Esophagus muscularis mucosa (tissue), 4 donors: ENCODE data around the gene TEKT4. TPM values are rescaled to one million over a fixed set of nuclear protein-coding genes. Genes with fewer than 3 reads are reported as not detected.

ENCODE experiments used
- DNase-seq: peaks from one replicate; pipeline ENCODE4 v3.0.0-alpha.2; 2017; ENCODE audit errors: extremely low spot score
- H3K27ac ChIP-seq, 4 donors: fragments of 200-600 bp; sonication (generic); replicated peaks in 1 of 4; 1 replicate in 3 of 4; 2 replicates in 1 of 4; pipeline ENCODE4 v1.5.1; 2016 to 2019; ENCODE audit warnings: mild to moderate bottlenecking in 1 of 4
- H3K27me3 ChIP-seq, 4 donors: fragments of 200-600 bp; sonication (generic); one replicate each; pipeline versions ENCODE4 v1.5.1 to v1.6.0; 2016 to 2019
- H3K36me3 ChIP-seq, 4 donors: fragments of 200-600 bp; sonication (generic); one replicate each; pipeline ENCODE4 v1.5.1; 2016 to 2019
- H3K4me1 ChIP-seq, 4 donors: fragments of 200-600 bp; sonication (generic); one replicate each; pipeline ENCODE4 v1.5.1; 2016 to 2019
- H3K4me3 ChIP-seq, 4 donors: fragments of 200-600 bp; sonication (generic); 1 replicate in 2 of 4; 2 replicates in 2 of 4; pipeline ENCODE4 v1.5.1; 2016 to 2019; ENCODE audit warnings: mild to moderate bottlenecking in 4 of 4, moderate library complexity in 1 of 4
- H3K9me3 ChIP-seq, 4 donors: fragments of 200-600 bp; sonication (generic); 1 replicate in 3 of 4; 2 replicates in 1 of 4; pipeline ENCODE4 v1.5.1; 2016 to 2019
- EP300 ChIP-seq: sonication (generic); formaldehyde crosslinking; IDR thresholded peaks from one replicate; pipeline ENCODE4 v1.6.1; 2017; ENCODE audit warnings: antibody characterized with exemption
- POLR2A ChIP-seq: fragments of 450-650 bp; IDR thresholded peaks from one replicate; pipeline ENCODE4 v1.6.1; 2017; ENCODE audit warnings: antibody characterized with exemption, moderate library complexity, mild to moderate bottlenecking, low read depth
- POLR2AphosphoS5 ChIP-seq, 2 donors: sonication (generic); formaldehyde crosslinking; IDR thresholded peaks; one replicate each; pipeline ENCODE4 v1.6.1; 2017; ENCODE audit warnings: antibody characterized with exemption in 2 of 2
- WGBS: methylation state at CpG from one replicate; pipeline ENCODE4 v1.1.5; 2018; 5-methylcytosine and 5-hydroxymethylcytosine counted together
- intact Hi-C: fragments of 100-400 bp; cut with DNase I; formaldehyde crosslinking; loops from one replicate; pipeline ENCODE4 v1.15.1; 2023
- total RNA-seq, 4 donors: library from RNA; depleted of rRNA; stranded (reverse); fragments of >200 nt; gene quantifications; one replicate each; pipeline versions ENCODE4 v1.1.0 to v1.2.1, GENCODE V29; 2016
- TF ChIP-seq, protein P1 (sequence below), 3 experiments: fragments of 200-600 bp in 2 of 3; fragments of 450-650 bp in 1 of 3; sonication (generic) in 2 of 3; IDR thresholded peaks; one replicate each; pipeline ENCODE4 v1.5.1; 2017 to 2019; ENCODE audit warnings: antibody characterized with exemption in 3 of 3, mild to moderate bottlenecking in 2 of 3, moderate library complexity in 1 of 3

Gene TEKT4
- total RNA-seq, 4 donors from 2014 or later = 0.19 TPM; not detected in 3

DNA sequence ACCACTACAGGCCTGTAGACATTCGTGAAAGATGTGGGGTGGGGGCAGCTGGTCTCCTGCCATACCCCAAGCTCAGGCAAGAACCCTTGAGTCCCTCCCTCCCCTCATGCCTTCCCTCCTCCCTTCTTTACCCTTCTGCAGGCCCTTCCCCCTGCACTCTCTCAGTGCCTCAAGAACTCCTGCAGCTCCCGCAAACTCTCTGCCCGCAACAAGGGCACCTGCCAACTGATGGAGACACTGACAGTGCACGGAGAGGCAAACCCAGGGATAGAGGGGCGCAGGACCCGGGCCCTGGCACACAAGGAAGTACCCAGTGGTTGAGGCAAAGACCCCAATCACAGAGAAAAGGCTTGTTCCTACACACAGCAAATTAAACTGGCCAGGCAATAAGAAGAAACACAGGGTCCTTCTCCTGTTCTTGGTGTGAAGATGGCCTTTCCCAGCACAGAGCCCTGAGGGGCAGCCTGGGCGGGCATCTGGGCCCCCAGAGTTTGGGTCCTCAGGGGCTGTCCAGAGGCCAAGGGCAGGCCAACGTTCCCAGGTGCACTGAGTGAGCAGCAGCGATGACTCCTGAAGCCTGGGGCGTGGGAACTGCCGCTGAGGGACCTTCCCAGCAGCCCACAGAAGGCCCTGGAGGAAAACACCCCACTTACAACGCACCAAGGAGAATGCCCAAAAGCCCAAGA, 1.6 kb downstream of the TEKT4 start:
- intact Hi-C loops = no loop called here
- Histone ChIP-seq H3K4me1 (peaks cover 0 to 13% (median 6%) of the 10 kb centered on the region in 4 donors), H3K27me3 (peaks cover 0 to 73% (median 0%) of the 10 kb centered on the region in 4 donors), H3K36me3 (no peaks in the 10 kb centered on the region), H3K9me3 (no peaks in the 10 kb centered on the region), H3K27ac (no peak overlapping the region), H3K4me3 (no peak overlapping the region)
- no peak for DNase-seq
- 74% methylated on average over 9 of the region's 12 CpGs for WGBS
- TF ChIP-seq POLR2AphosphoS5 (IDR thresholded peaks at IDR 0.05) (no peak), EP300 (no peak), POLR2A (no peak)
- TF ChIP-seq, protein P1, sequence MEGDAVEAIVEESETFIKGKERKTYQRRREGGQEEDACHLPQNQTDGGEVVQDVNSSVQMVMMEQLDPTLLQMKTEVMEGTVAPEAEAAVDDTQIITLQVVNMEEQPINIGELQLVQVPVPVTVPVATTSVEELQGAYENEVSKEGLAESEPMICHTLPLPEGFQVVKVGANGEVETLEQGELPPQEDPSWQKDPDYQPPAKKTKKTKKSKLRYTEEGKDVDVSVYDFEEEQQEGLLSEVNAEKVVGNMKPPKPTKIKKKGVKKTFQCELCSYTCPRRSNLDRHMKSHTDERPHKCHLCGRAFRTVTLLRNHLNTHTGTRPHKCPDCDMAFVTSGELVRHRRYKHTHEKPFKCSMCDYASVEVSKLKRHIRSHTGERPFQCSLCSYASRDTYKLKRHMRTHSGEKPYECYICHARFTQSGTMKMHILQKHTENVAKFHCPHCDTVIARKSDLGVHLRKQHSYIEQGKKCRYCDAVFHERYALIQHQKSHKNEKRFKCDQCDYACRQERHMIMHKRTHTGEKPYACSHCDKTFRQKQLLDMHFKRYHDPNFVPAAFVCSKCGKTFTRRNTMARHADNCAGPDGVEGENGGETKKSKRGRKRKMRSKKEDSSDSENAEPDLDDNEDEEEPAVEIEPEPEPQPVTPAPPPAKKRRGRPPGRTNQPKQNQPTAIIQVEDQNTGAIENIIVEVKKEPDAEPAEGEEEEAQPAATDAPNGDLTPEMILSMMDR (IDR thresholded peaks at IDR 0.05) = no peak

DNA sequence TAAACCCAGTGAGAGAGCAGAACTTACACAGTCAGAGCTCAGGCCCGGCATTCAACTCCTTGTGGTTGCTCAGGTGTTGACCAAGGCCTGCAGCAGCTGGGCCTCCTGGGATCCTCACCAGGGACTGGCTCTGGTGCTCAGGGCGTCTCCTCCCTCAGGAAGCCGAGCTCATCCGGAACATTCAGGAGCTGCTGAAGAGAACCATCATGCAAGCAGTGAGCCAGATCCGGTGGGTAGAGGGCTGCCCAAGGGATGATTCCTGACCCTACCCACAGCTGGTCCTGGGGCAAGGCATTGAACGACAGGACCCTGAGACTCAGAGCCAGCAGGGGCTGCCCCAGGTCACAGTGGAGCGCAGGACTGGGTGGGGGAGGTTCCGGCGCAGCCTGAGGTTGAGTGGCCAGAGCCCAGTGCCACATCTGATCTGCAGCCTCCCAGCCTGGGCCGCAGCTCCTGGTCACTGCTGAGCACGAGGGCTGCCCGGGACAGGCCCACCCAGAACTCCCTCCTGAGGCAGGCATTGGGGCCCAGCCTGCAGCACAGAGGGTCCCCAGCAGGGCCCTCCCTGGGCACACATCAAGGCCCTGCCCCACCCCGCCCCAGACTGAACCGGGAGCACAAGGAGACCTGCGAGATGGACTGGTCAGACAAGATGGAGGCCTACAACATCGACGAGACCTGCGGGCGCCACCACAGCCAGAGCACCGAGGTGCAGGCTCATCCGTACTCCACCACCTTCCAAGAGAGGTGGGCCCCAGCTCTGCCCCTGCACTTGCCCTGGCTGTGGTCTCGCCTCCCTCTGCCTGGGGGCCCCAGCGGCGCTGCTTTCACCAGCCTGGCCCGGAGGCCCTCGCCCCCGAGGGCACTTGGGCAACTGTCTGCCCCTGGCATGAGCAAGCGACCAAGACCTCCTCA, 2.4 kb downstream of the TEKT4 start:
- DNase-seq = no peak
- no peaks in the 10 kb centered on the region for H3K9me3 ChIP-seq
- H3K4me1 ChIP-seq = peaks cover 0 to 13% (median 6%) of the 10 kb centered on the region in 4 donors
- H3K27ac ChIP-seq = no peak overlapping the region
- no peak overlapping the region for H3K4me3 ChIP-seq
- WGBS = 74% methylated on average over 6 of the region's 28 CpGs
- intact Hi-C loops = no loop called here
- no peaks in the 10 kb centered on the region for H3K36me3 ChIP-seq
- H3K27me3 ChIP-seq = peaks cover 0 to 78% (median 0%) of the 10 kb centered on the region in 4 donors
- no peak for TF ChIP-seq POLR2A
- no peak for TF ChIP-seq POLR2AphosphoS5 (IDR thresholded peaks at IDR 0.05)
- no peak for TF ChIP-seq EP300
- TF ChIP-seq, protein P1 (IDR thresholded peaks at IDR 0.05) = no peak

DNA sequence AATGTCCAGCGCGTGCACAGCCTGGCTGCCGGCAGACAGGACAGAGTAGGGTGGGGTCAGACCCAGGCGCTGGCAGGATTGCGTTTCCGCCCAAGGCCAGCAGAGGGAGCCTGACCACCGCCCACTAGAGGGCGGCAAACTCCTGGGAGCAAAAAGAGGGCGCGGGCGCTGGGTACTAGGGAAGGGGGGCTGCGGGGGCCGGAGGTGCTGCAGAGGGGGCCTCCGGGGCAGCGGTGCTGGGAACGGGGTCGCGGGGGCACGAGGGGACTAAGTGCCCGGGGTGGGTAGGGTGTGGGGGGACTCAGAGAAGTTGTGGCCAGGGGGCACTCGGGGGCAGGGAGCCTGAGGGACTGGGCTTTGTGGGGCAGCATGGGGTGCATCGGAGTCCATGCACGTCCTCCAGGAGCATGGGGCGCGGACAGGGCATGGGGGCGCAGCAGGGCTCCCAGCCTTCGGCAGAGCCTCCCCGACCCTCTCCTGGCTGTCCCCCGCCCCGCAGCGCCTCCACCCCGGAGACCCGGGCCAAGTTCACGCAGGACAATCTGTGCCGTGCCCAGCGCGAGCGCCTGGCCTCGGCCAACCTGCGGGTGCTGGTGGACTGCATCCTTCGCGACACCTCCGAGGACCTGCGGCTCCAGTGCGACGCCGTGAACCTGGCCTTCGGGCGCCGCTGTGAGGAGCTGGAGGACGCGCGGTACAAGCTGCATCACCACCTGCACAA, 3.2 kb downstream of the TEKT4 start:
- no peak overlapping the region for H3K27ac ChIP-seq
- DNase-seq = no peak
- 48% methylated on average over 23 of the region's 53 CpGs for WGBS

DNA sequence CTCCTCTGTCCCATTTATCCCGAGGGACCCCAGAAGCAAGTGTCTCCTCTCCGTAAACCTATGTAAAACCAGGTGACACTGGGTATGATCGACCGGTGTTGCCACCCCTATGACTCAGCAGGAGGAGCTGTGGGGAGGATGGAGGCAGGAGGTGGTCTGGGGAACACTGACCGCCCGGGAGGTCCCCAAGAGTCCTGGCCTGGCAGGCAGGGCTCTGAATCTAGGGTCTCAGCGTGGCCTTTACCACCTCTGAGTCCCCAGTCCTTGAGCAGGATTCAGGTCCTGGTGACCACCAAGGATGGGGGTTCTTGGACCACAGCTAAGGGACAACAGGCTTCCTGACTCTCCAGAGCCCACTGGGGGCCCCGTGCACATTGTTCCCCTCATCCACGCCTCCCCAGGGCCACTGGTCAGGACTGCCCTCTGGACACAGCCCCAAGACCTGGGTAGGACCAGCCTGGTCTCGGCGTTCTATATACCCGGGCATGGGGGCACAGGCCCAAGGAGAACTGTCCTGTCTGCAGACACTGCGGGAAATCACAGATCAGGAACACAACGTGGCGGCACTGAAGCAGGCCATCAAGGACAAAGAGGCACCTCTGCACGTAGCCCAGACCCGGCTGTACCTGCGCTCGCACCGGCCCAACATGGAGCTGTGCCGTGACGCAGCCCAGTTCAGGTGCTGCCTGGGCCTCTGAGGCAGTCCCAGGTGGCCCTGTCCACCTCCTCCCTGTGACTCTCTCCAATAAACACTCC, 4.0 kb downstream of the TEKT4 start:
- H3K4me3 ChIP-seq = no peak overlapping the region
- DNase-seq = no peak
- peaks cover 0 to 13% (median 6%) of the 10 kb centered on the region in 4 donors for H3K4me1 ChIP-seq
- H3K27ac ChIP-seq = no peak overlapping the region
- intact Hi-C loops = no loop called here
- 73% methylated on average over 15 of the region's 22 CpGs for WGBS
- TF ChIP-seq EP300 (no peak), POLR2AphosphoS5 (IDR thresholded peaks at IDR 0.05) (no peak), POLR2A (no peak)
- TF ChIP-seq, protein P1 (IDR thresholded peaks at IDR 0.05) = no peak
- H3K36me3 ChIP-seq = no peaks in the 10 kb centered on the region
- no peaks in the 10 kb centered on the region for H3K9me3 ChIP-seq
- H3K27me3 ChIP-seq = peaks cover 0 to 79% (median 0%) of the 10 kb centered on the region in 4 donors

More for the DNA sequence above, 3.2 kb downstream of the TEKT4 start:
- no peaks in the 10 kb centered on the region for H3K9me3 ChIP-seq
- H3K36me3 ChIP-seq = no peaks in the 10 kb centered on the region
- intact Hi-C loops = no loop called here
- peaks cover 0 to 13% (median 6%) of the 10 kb centered on the region in 4 donors for H3K4me1 ChIP-seq
- no peak overlapping the region for H3K4me3 ChIP-seq
- peaks cover 0 to 79% (median 0%) of the 10 kb centered on the region in 4 donors for H3K27me3 ChIP-seq
- TF ChIP-seq, protein P1 (IDR thresholded peaks at IDR 0.05) = peak; percentile 41 to 69 (median 55)
- TF ChIP-seq EP300 (no peak), POLR2A (no peak)
